ENCODE data around the gene PSMD5.
"Not testable (repeated sequence)": the region's sequence is repeated elsewhere in the genome, so short reads cannot be mapped to it uniquely, and the experiment has no call there.

PSMD5 gene

DNA sequence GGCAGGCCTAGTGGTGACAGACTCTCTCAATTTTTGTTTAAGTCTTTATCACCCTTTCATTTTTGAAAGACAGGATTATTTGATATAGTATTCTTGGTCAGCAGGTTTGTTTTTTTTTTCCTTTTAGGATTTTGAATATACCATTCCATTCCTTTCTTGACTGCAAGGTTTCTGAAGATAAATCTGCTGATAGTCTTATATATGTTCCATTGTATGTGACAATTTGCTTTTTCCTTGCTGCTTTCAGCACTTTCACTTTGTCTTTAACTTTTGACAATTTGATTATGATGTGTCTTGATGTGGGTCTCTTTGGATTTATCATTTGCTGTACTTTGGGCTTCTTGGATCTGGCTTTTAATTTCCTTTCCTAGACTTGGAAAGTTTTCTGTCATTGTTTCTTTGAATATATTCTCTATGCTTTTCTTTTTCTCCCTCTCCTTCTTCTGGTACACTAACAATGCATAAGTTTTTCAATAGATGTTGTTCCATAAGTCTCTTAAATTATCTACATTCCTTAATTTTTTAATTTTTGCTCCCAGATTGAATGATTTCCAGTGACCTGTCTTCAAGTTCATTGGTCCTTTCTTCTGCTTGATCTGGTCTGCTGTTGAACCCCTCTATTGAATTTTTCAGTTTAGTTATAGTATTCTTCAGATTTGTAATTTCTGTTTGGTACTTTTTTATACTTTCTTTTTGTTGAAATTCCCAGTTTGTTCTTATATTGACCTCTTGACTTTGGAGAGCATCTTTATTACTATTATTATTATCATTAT lies 34.9 kb downstream of the PSMD5 start:
- DNase-seq = no peak

DNA sequence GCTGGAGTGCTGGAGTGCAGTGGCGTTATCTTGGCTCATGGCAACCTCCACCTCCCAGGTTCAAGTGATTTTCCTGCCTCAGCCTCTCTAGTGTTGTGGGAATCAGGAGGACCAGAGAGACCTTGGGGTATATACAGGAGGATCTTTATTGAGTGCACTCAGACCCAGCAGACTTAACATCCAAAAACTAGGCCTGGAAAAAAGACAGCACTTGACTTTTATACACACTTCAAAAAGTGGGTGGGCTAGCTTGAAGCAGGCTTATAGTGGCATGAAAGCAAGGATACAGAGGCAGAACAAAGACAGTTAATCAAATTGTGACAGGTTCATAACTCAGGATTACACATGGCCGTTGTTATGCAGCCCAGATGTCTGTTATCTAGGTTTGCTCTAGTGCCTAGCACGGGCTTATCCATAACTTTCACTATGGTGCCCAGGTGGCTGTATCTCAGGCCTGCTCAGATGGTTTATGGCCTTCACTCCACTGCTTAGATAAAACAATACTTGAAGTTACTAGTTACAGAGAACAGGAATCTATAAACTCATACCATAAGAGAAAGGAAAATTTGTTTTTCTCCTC lies 37.8 kb downstream of the PSMD5 start:
- DNase-seq = not testable (repeated sequence)

GRCh38 chr9:120801441-120801840 lies 41.3 kb downstream of the PSMD5 start:
- DNase-seq = no peak

- peak; percentile 91 for DNase-seq
Measured at GRCh38 chr9:120792898-120793765, 49.6 kb downstream of the PSMD5 start, which contains the start of gene FBXW2. Gene FBXW2 (minus strand): TSS chr9:120793416. CDS start chr9:120788258, 5,158 bp downstream.

DNA sequence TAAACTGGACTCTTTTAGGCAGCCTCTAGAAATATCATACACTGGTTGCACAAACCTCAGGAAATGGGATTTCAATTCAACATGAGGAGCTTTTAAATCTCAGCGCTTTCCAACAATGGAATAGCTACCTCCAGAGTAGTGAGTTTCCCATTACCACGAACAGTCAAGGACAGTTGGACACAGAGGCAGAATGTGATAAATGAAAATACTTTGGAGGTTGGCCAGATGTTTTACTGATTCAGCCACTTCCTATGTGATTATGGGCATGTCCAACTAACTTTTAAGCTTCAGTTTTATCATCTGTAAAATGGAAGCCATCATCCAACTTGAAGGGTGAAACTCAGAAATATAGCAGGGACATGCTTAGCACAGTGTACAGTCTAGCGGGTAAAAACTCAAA lies 51.6 kb downstream of the PSMD5 start:
- DNase-seq = no peak

DNA sequence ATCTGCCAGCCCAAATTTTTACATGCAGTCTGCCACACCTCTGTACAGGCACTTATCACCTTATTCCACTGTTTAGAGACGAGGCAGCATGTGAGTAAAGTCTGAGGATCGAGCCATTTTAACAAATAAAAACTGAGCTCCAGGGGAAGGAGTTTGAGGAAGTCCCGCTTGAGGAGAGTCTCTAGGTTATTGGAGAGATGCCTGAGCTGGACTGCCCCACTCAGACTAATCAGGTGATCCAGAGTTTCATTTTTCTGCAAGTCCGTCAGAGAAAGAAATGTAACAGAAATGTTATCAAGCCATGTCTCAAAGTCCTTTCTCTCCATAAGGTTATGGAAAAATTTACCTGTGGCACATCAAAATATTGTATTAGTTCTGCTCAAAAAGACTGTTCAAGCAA lies 54.8 kb downstream of the PSMD5 start:
- no peak for DNase-seq

DNA sequence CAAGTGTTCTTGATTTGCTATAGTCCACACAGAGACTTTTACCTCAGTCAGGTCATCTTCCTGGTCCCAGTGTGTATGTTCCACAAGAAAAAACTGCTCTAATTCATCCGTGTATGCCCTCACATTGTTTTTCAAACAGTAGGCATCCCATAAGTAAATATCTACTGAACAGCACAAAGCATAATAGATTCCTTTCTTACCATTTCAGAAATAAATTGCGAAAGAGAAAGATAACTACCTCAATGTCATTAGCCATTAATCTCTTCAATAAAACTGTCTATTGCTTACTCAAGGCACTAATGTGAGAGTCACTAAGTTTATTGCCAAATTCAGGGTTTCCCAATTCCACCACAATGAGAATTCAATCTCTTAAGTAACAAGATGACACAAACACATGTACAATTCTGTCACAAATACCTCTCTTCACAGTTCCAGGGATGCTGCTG lies 59.1 kb downstream of the PSMD5 start:
- no peak for DNase-seq

DNA sequence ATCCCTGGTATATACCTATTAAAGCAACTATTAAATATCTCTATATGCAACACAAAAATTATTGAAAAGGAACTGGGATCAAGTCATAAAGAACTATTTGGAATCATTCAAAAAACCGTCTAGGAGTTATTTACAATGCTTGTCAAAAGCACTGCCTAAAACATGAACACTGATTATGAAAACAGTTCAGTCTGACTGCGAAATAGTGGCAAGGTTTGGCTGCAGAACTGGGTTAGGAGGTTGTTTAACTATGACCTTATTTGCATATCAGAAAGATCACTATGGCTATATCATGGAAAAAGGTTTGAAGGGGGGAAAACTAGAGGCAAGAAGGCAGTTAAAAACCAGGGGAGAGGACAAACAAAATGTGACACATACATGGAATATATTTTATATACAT lies 61.5 kb downstream of the PSMD5 start:
- DNase-seq = no peak

- DNase-seq = no peak
Measured at GRCh38 chr9:120780367-120780766, 62.4 kb downstream of the PSMD5 start.

- no peak for DNase-seq
Measured at GRCh38 chr9:120779227-120779626, 63.5 kb downstream of the PSMD5 start.

GRCh38 chr9:120778758-120779157 lies 64.0 kb downstream of the PSMD5 start:
- DNase-seq = no peak

- no peak for DNase-seq
Measured at GRCh38 chr9:120777229-120777628, 65.5 kb downstream of the PSMD5 start.

GRCh38 chr9:120776788-120777187 lies 65.9 kb downstream of the PSMD5 start:
- DNase-seq = no peak

DNA sequence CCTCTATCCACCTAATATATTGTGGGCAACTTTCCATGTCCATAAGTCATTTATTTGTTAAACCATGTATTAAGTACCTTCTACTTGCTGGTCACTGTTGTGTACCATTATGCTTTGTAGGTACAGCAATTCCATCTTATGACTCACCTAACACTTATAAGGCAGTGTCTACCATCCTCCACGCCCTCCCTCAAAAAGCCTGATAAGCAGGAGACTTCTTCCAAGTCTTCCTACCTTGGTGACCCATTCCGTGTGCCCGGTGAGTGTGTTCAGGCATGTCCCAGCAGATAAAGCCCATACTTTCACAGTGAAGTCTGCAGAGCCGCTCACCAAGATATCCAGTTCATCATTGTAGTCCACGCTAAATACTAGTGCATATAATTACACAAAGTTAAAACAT lies 66.9 kb downstream of the PSMD5 start:
- no peak for DNase-seq

DNA sequence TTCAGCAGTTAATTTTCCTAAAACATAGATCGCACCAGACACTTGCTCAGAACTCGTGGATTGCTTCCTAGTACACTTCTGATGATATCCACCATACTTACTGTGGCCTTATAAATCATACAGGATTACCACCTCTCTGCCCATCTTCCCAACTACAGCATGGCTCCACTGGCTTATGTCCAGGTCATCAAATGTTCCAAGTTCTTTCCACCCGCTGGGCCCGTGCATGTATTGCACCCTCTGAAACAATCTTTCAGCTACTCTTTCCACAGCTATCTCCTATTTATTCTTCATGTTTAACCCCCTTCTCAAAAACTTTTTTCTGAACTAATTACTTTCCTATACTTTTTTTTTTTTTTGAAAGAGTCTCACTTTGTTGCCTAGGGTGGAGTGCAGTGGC lies 68.0 kb downstream of the PSMD5 start:
- no peak for DNase-seq

DNA sequence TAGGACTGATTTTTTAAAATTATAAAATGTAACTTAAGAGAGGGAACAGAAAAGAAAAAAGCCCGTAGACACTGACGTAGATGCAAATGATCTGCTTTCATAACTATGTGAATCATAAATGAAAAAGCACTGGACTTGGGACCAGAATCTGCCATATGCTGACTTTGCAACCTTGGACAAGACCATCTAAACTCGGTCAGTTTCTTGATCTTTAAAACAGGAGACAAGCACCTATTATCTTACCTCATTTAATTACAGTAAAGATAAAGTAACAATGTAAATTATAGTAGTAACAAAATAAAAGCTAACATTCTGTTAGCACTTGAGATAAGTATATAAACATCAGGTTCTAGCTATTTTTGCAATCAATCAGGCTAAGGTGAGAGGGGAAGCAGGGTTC lies 69.5 kb downstream of the PSMD5 start:
- DNase-seq = no peak

- no peak for DNase-seq
Measured at GRCh38 chr9:120770931-120771330, 71.8 kb downstream of the PSMD5 start.

DNA sequence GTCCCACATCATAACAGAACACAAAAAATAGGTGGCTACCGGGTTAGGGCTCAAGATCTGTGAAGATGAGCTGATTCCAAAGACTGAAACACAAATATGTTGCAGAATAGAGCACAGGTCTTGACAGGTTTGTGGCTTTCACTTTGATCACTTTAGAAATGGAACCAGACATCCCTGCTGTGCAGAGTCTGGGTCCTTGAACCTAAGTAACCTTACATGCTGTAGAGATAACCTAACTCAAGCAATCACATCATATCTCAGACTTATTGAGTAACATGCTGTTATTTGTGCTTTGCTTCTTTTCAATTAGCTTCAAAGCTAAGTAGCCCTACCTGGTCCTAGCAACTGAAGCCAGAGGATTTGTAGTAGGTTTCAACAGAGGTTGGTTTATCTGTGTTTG lies 73.8 kb downstream of the PSMD5 start:
- DNase-seq = no peak

GRCh38 chr9:120768247-120768646 lies 74.5 kb downstream of the PSMD5 start:
- DNase-seq = no peak

- DNase-seq = no peak
Measured at GRCh38 chr9:120767451-120767850, 75.3 kb downstream of the PSMD5 start.
